ENCODE data around the gene PEMT.

GRCh38 chr17:17514361-17514992 lies 77.0 kb downstream of the PEMT start:
- TF ChIP-seq CTCF (IDR thresholded peaks at IDR 0.05) (no peak), POLR2A (IDR thresholded peaks at IDR 0.05) (no peak)

All from sigmoid colon (tissue), 3 donors.